SJSA1 (cell line): ENCODE measurements around the gene ADCY10. TPM values are rescaled to one million over a fixed set of nuclear protein-coding genes. Genes with fewer than 3 reads are reported as not detected.

Experiments
- total RNA-seq: library from RNA; depleted of rRNA; stranded (reverse); fragments of >200 nt; shearing (Covaris generic); gene quantifications from 2 replicates; pipeline ENCODE4 v1.2.3, GENCODE V29; 2014; rRNA removed

ADCY10 gene
- total RNA-seq, 1 experiment from 2014 or later: not detected

Other genes with a start within 250 kb of the ADCY10 start
- gene MPZL1, start 192.2 kb downstream of the ADCY10 start, total RNA-seq: 74.1 and 78.5 TPM in 2 replicates
- gene DCAF6, start 22.5 kb upstream of the ADCY10 start, total RNA-seq: 13.6 and 24.0 TPM in 2 replicates
- 34.8 and 54.4 TPM in 2 replicates for gene MPC2, start 22.9 kb upstream of the ADCY10 start, total RNA-seq
- gene GPR161, start 222.8 kb upstream of the ADCY10 start, total RNA-seq: 9.6 and 9.8 TPM in 2 replicates